Lower leg skin (tissue), 4 donors: ENCODE data around the gene CTSZ. TPM values are rescaled to one million over a fixed set of nuclear protein-coding genes. Genes with fewer than 3 reads are reported as not detected.

Source experiments
- DNase-seq, 2 donors: peaks; one replicate each; pipeline ENCODE4 v3.0.0-alpha.2; 2019; ENCODE audit warnings: low spot score in 2 of 2
- H3K4me3 ChIP-seq: fragments of 200-600 bp; sonication (generic); 2 replicates; pipeline ENCODE4 v1.5.1; 2017; ENCODE audit warnings: mild to moderate bottlenecking, low read depth; ENCODE audit not compliant: poor library complexity, severe bottlenecking
- POLR2A ChIP-seq, 2 donors: fragments of 450-650 bp; IDR thresholded peaks; one replicate each; pipeline ENCODE4 v1.6.1; 2016 to 2017; ENCODE audit warnings: antibody characterized with exemption in 2 of 2, mild to moderate bottlenecking in 1 of 2, moderate library complexity in 1 of 2
- WGBS, 2 donors: methylation state at CpG; one replicate each; pipeline ENCODE4 v1.1.5; 2018; 5-methylcytosine and 5-hydroxymethylcytosine counted together
- intact Hi-C: fragments of 100-400 bp; cut with DNase I; formaldehyde crosslinking; loops from one replicate; pipeline ENCODE4 v1.15.0; 2023; ENCODE audit warnings: low total_unique reads
- total RNA-seq, 4 donors: library from RNA; depleted of rRNA; stranded (reverse); fragments of >200 nt; gene quantifications; one replicate each; pipeline ENCODE4 v1.1.0, GENCODE V29; 2016
- TF ChIP-seq, protein P1 (sequence below), 3 donors: fragments of 450-650 bp; IDR thresholded peaks; one replicate each; pipeline ENCODE4 v1.5.1; 2016; ENCODE audit warnings: antibody characterized with exemption in 3 of 3, mild to moderate bottlenecking in 3 of 3, moderate library complexity in 2 of 3

The CTSZ gene
- 10 to 100 TPM; 30.1 to 64.1 (median 40.0) TPM for total RNA-seq

DNA sequence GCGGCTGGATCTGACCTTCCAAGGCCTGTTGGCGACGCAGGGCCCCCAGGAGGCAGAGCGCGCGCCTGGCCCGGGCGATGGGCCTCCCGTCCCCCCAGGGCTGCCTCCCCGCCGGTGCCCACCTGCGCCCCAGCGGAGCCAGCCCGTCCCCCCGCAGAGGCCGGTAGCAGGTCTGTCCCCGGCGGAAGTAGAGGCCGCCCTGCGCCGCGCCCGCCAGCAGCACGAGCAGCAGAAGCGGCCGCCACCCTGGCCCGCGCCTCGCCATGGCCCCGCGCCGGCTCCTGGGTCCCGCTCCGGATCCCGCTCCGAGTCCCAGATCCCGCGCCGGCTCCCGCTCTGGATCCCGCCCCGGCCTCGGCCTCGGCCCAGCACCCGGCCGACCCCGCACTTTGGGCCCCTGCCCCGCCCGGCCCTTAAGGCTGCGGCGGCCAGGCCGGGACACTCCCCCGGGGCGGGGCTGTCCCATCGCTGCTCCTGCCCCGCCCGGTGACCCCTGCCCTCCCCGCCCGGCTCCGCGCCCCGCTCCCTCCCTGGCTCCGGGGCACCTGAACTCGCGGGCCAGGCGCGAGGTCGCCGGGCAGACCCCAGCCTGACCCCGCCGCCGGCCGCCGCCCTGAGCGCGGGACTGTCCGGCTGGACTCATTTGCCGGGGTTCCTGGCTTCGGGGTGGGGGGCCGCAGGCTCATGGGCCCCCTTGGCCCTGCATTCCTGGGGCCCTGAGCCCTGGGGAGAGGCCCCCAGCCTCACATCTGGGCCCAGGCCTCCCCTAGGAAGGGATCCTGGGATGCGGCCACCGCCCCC lies at the start of gene CTSZ:
Gene CTSZ (minus strand): TSS at position 391 of the 801 bp plus-strand sequence. CDS start 126 bp downstream, at position 265.
- peak in 1 of 2 donors; percentile 90 for DNase-seq
- WGBS, 2 donors, result 7 to 80% methylated on average over 1 to 30 of the region's 82 CpGs
- intact Hi-C loops, result no loop called here
- peak within 1 kb of the TSS; percentile 44 for H3K4me3 ChIP-seq
- TF ChIP-seq, protein P1, sequence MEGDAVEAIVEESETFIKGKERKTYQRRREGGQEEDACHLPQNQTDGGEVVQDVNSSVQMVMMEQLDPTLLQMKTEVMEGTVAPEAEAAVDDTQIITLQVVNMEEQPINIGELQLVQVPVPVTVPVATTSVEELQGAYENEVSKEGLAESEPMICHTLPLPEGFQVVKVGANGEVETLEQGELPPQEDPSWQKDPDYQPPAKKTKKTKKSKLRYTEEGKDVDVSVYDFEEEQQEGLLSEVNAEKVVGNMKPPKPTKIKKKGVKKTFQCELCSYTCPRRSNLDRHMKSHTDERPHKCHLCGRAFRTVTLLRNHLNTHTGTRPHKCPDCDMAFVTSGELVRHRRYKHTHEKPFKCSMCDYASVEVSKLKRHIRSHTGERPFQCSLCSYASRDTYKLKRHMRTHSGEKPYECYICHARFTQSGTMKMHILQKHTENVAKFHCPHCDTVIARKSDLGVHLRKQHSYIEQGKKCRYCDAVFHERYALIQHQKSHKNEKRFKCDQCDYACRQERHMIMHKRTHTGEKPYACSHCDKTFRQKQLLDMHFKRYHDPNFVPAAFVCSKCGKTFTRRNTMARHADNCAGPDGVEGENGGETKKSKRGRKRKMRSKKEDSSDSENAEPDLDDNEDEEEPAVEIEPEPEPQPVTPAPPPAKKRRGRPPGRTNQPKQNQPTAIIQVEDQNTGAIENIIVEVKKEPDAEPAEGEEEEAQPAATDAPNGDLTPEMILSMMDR (IDR thresholded peaks at IDR 0.05), result no peak
- no peak for TF ChIP-seq POLR2A (IDR thresholded peaks at IDR 0.05)

DNA sequence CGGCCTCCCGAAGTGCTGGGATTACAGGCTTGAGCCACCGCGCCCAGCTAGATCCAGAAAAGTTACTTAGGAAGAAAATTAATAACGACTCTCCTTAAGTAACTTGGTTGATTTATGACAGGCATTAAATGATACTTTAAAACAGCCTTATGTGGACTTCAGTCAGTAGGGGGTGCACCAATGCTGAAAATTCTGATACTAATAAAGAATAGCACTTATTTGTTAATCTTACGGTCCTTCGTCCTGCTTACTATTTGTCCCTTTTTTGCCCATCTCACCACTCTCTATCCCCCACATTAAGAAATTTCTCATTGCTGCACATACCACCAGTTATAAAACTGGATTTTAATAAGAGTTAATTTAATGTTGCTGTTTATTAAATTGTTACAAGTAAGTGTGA lies 48.2 kb upstream of the CTSZ start:
- H3K4me3 ChIP-seq, result no peak overlapping the region
- TF ChIP-seq, protein P1 (IDR thresholded peaks at IDR 0.05), result no peak
- TF ChIP-seq POLR2A (IDR thresholded peaks at IDR 0.05), result no peak
- intact Hi-C loops, result no loop called here
- DNase-seq, result no peak
- 52 to 58% methylated on average over 7 of the region's 7 CpGs for WGBS, 2 donors

DNA sequence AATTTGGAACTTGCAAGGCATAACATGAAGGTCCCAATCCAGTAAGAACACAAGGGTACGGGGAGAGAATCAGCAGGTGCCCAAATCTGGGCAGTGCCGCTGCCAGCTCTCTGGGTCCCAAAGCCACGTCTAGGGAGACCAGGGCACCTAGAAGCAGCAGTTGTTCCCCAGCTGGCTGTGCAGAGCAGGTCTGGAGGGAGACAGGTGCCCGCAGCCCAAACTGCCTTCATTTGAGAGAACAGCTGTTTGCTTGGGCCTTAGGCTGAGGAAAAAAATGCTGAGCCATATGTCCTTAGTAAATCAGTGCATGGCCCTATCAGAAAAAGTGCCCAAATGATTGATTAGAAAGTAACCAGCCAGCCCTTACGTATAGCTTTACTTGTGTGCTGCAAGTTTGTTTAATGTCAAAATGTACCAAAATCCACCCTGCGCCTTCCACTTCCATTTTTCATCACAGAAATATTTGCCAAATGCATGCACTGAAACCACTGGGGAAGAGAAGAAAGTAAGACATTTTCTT lies 44.7 kb upstream of the CTSZ start:
- 82 to 87% methylated on average over 6 of the region's 6 CpGs for WGBS, 2 donors
- TF ChIP-seq, protein P1 (IDR thresholded peaks at IDR 0.05), result no peak
- TF ChIP-seq POLR2A (IDR thresholded peaks at IDR 0.05), result no peak
- H3K4me3 ChIP-seq, result no peak overlapping the region
- DNase-seq, result no peak
- intact Hi-C loops, result no loop called here

DNA sequence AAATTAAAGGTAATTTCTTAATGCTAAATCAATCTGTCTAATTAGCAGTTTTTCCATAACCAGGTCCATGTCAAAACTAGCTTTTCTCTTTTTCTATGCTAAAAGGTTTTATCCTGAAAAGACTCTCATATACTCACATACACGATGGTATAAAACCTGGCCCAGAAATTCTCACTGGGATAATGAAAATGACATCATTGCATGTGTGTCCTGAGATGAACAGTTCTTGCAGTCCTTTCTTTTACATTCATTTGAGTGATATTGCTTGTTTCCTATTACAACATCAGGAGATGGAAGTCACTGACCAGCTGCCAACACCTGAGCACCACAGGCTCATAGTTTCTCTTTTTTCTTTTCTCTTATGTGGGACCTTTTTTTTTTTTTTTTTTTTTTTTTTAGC lies 43.4 kb upstream of the CTSZ start:
- DNase-seq, result no peak
- WGBS, 2 donors, result 60 to 64% methylated on average over 1 of the region's 1 CpG
- intact Hi-C loops, result no loop called here

DNA sequence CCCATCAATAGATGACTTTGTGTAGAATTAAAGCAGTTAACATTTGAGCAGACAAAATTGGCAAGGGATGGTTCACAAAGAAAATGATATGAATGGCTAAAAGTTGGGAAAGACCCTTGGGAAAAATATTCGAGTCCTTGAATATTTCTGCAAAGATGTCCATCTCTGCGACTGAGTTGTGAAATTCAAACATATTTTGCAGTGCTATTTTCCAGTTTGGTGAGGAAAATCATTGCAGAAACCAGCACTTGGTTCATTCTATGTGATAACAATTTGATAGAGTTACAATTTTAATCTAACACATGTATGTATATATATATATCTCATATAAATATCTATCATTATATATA lies 41.6 kb upstream of the CTSZ start:
- DNase-seq, result no peak
- WGBS, 2 donors, result 66 to 81% methylated on average over 2 of the region's 2 CpGs
- intact Hi-C loops, result no loop called here
- H3K4me3 ChIP-seq, result no peak overlapping the region
- TF ChIP-seq, protein P1 (IDR thresholded peaks at IDR 0.05), result no peak
- TF ChIP-seq POLR2A (IDR thresholded peaks at IDR 0.05), result no peak

More for the DNA sequence above, 43.4 kb upstream of the CTSZ start:
- H3K4me3 ChIP-seq, result no peak overlapping the region
- no peak for TF ChIP-seq POLR2A (IDR thresholded peaks at IDR 0.05)
- TF ChIP-seq, protein P1 (IDR thresholded peaks at IDR 0.05), result no peak
